NCI-H774 (cell line): ENCODE data around the gene P2RY14.

Experiments used
- DNase-seq: peaks from one replicate; lab custom pipeline; 2025; lab: John Stamatoyannopoulos, UW

P2RY14 gene

DNA sequence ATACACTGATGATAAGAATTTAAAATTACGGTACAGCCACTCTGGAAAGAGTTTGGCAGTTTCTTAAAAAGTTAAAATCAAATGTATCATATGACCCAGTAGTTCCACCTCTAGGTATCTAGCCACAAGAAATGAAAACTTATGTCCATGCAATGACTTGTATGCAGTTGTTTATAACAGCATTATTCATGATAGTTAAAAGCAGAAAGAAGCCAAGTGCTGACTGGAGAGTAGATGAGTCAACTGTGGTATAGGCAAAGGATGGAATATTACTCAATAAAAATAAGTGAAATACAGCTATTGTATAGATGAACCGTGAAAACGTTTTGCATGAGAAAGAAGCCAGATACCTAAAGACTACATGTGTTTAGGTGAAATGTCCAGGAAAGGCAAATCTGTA is 23.4 kb upstream of the P2RY14 start:
- DNase-seq, result no peak

DNA sequence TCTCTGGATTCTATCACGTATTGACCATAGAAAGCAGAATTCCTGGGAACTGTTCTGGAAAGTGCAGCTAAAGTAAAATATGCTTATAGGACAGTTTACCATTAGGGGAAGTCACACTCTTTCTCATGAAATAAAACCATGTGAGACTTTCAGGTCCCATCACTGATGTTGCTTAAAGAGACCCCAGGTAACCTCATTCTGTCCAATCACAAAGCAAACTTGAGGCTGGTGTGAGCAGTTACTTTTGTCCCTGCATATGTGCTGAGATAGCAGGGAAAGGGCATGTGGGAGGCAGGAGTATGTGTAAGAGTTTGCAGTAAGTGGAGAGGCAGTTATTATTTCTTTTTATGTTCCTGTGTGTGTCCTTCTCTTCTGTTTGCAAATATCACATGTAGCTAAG is 22.2 kb upstream of the P2RY14 start:
- DNase-seq, result no peak

DNA sequence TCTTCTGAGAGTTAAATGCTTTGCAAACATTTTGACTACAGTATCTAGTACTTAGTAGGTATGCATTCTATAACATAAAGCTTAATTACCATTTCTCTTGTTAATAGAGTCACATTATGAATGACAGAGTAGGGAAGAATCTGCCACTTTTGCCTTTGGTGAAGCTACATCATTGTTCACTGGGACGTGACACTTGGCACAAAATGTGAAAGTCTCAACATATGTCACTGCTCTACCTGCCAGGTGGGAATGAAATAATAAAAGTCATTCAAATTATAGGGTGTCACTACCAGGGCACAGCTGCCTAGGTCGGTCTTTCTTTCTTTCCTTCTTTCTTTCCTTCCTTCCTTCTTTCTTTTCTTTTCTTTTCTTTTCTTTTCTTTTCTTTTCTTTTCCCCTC is 20.7 kb upstream of the P2RY14 start:
- no peak for DNase-seq

DNA sequence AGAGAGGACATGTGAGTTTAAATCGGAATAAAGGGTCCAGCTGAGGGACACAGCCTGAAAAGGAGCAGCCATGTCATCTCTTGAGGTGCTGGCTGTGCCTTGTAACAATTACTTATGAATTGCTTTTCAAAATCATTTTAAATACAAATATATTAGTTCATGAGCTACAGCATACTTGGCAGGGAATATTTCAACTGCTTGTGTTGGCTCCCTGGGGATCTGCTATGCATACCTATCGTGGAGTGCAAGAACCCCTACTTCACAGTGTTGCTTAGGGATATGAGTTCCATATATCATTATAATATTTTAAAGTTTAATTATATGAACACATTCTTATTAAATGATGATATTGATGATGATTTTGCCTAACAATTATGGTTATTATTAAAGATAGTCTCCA is 19.1 kb upstream of the P2RY14 start:
- no peak for DNase-seq

DNA sequence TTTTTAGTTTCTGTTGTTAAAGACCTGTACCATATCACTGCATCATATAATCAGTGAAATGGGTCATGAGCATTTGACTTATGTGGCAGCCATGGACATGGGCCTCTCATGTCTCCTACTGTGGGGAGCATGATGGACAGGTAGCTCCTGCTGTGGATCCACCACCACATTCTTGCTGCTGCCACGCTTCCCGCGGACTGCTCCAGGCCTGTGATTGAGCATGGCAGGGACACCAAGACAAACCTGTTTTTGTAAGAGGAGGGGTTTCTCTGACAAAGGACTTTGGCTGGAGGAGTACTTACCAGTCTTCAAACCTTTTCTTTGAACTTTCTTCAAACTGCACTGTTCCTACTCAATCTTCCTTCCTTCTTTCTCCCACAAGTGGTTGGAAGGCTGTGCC is 17.9 kb upstream of the P2RY14 start:
- DNase-seq, result no peak

DNA sequence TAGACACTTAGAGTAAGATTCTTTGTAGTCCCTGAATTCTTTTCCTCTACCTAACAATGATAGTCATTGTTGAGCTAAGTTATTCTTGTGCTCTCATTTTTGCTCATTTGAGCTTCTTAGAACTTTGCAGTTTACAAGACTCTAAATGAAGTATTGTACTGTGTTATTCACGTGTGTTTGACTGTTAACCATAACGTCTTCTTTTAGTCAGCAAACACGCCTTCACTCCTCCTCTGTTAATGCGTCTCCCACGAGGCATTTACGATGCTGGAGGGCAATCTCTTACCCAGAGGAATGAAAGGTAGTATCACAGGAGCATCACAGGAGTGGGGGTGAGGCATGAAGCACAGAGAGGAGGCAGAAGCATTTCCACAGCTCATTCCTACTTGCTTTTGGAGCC is 14.8 kb upstream of the P2RY14 start:
- DNase-seq, result no peak

DNA sequence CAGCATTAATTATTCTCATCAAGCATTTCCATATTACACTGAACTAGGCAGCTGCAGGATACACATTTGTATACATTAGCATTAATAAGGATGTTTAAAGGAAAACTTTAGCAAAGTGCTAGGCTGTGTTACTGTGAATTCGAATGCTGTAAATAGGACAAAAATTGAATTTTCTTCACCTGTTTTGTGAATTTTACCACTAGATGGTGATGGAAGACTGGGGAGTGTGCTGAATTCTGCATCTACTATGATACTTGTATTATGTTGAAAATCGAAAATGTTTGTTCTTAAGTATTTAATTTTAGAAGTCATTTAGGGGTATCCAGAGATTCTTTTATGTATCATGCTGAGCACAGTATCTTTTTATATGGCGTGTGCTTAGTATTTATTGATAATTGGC is 12.3 kb upstream of the P2RY14 start:
- no peak for DNase-seq

DNA sequence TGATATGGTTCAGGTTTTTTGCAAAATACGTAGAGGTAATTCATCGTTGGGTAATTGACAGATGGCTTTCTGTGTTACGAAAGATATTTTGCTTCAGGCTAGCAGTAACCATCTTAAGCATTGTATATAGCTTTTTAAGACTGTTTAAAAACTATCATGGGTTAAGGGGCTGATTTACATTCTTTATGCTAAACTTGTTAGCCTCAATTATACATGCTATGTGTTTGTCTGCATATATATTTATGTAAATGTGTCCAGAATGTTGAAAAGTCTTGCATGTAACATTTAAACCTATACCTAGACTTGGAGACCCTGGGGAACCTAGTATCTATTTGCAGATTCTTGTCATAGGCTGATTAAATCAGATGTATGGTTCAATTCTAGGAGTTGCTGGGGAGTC is 11.1 kb upstream of the P2RY14 start:
- DNase-seq, result no peak

DNA sequence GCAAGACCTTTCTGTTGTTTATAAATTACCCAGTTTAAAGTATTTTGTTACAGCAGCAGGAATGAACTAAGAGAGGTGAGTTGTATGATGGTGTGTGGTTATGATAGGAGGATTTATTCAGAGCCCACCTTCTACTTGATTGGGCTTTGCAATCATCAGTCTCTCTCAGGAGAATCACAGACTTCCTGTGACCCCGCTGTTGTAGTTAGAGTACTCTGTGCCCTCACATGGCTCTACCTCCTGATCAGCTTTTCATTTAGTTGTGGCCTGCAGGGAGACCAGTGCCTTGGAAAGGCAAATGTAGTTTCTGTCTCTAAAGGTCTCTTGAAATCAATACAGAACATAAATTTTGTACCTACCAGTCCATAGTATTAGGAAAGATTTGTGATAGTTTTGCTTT is 7.6 kb upstream of the P2RY14 start:
- no peak for DNase-seq

DNA sequence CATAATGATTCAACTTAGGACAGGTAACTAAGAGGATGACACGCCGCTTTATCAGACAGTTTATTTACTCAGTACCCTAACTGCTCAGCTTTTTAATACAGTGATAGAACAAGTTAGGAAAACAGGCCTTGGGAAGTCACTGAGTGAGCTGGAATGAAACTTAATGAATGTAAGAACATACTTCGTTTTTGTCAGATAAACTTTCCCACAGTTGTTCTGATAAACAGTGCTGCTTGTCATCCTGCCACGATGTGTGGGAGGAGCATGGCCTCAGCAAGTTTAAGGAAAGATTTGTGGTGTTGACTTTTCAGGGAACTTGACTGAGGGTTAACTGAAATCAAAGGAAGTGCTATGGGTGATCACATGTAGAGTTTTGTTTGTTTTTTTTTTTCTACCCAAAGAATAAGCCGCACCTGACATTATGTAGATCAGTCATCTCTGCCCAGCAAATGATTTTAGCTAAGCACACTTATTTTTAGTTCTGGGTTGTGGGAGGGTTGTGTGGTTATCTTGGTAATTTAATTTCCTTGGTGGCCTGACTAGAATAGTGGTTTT is 5.6 kb upstream of the P2RY14 start:
- no peak for DNase-seq

DNA sequence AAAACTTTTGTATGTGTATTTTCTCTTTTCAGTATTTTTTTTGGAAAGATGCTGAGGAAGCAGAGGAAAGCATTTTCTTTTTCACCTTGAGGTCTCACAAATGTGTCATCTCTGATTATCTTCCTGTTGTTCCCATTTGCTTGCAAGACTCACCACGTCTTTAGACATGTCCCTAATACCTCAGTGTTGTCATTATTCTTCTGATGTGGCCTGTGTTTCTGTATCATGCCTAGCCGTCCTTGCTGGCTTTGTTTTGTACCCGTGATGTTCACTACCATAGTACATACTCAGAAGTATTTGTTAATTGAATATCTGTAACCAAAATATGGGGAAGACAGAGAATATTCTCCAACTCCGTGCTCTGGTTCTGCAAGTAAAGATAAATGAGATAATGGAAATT is 5.0 kb upstream of the P2RY14 start:
- DNase-seq, result no peak

DNA sequence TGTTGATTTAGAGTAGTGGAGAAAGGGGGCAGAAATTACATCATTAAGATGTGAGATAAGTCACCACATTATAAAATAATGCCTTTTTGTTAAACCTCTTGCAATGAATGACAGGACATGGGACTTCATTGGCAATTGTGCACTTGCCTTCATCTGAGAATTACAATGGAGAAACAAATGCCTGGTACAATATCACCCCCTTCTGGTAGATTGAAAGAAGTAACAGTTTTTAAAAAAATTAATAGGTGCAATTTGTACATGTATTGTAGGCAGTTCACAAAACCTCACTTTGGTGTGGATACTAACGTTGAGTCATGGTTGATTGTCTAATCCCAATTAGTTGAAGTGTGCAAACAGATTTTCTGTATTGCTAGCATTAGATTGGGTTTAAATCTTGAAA is 4.6 kb upstream of the P2RY14 start:
- DNase-seq, result peak; percentile 43

DNA sequence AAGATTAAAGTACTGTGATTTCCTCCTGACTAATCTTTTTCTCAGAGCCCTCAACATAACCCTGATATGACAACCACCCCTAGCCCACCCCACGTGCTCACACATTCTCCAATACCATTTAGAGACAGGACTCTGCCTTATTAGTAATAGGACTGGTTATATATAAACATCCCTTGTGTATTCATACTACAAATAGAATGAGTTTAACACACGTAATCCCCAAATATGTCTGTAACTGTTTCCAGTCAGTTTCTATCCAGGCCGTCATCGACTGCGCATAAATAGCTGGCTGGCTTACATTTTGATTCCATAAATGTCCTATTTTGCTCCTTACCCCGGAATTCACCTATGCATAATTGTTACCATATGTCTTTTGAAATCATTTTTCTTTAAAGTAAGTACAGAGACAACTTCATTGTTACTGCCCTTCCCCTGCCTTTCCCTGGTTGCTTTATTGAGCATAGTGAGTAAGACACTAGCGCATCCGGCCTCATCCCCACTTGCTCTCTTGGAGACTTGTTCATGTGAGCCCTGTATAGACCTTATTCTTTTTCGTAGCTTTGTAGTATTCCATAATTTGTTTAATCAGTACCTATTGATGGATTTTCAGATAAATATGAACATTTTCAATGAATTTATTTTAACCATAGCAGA is 3.5 kb upstream of the P2RY14 start:
- DNase-seq, result no peak

DNA sequence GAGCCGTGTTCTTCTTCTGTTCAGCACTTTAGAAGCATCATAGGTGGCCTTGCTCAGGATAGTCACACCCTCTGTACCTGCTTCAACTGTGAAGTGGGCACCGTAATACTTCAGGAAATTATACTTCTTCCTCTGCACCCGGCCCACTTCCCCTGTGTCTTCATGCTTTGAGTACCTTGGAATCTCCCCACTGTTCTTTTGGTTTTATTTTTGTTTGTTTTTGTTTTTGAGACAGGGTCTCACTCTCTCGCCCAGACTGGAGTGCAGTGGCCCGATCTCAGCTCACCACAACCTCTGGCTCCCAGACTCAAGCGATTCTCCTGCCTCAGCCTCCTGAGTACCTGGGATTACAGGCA is 1.7 kb downstream of the P2RY14 start:
- DNase-seq, result no peak

DNA sequence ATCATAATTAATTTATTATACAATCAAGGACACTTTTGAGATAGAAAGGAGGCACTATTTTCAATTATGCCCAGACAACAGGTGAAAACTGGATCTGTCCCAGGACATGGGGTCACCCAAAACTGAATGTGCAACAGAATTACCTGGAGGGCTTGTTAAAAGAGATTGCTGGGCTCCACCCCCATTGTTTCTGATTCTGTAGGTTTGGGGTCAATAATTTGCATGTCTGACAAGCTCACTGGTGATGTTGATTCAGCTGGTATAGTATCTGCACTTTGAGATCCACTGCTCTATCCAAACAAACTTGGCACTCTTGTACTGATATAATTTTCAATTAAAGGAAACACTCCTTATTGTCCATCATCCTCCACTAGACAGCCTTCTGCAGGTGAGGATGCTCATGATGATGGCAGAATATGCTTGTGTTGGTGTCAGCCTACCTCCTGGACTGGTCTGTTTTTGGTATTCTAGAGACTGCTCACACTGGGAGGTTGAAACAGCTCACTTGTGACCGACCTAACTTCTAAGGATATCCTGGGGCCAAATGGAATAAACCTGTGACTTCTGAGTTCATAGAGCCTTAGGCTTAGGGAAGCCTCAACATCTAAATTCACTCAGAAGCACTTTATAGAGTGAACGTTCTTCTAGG is 2.2 kb downstream of the P2RY14 start:
- no peak for DNase-seq

DNA sequence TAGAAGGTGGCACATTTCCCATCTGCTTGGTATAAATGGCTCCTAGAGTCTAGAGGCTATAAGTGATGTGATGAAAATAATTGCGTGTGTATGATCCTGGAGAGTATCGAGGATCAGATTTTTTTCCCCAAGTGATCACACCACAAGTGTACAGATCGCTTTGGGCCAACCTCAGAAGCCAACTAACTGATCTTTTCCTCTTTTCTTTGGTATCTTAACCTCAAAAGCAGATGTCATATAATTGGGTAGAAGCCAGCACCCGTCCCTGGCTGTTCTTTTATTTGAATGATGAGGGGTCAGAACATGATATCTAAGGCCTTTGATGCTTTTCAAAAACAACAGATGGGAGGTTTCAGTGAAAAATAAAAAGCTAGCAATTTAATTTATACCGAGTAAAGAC is 3.3 kb downstream of the P2RY14 start:
- DNase-seq, result no peak

DNA sequence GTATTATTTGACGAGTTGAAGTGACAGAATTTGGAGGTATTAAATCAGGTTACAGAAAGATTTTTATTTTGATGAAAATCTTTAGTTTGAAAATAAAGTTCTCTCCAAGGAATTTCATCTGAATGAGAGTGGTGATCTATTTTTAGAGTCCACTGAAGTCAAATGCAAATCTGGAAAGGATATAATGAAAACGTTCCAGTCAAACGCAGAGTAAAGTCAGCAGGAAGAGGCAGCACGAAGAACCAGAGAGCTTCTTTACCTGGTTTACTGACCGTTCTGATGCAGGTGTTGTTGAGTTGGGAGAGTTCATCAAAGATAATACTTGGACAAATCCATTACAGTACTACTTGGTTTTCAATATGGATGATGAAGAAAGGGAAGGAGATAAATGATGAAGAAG is 8.7 kb downstream of the P2RY14 start:
- no peak for DNase-seq

DNA sequence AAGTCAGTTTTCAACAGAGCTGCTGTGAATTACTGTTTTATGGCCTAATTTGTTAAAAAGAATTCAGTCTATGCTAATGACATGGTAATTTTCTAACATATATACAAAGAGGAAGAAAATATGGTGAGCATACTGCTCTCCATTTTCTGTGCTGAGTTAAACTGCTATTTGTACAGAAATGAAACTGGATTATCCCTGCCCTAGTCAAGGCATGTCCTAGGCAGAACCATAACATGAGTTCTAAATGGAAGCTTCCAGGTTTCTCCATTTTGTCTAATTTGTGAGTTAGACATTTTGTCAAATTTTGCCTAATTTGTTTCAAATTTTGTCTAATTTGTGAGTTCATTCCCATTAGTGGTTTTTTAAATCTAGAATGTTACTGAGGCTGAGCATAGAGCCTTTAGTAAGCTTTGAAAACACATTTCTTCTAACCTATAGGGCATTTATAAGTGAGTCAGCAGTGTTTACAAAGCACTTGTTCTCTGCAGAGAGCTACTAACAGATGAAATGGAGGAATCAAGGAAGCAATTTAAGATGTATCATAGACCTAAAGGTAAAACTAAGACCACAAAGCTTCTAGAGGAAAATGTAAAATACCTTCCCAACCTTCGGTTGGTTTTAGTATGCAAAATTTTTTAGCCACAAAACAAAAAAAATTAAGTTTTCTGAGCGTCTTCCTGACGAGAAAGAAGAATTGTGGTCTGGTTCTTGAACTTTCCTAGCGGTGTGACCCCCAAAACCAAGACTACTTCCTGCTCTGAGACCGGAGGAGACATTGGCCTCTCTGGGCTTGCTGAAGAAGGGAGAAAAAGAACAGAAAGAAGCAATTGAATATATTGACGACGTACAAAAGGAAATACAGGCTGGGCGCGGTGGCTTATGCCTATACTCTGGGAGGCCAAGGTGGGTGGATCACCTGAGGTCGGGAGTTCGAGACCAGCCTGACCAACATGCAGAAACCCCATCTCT is 9.8 kb downstream of the P2RY14 start:
- DNase-seq, result no peak

DNA sequence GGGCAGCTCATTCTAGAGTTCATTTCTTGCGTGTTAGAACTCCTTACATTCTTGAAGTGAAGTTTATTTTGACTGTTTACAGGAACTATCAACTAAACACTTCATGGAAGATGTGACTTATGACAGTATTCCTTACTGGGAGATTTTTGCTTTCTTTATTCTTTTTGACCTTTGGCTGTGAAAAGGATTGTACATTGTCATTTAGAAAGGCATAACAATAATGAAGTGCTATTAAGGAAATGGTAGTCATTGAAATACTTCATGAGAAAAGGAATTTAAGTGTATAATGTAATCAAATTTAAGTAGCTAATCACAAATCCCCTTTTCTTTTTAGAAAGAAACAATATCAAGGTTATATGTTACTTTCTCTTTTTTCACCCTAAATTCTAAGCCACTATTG is 11.3 kb downstream of the P2RY14 start:
- no peak for DNase-seq

DNA sequence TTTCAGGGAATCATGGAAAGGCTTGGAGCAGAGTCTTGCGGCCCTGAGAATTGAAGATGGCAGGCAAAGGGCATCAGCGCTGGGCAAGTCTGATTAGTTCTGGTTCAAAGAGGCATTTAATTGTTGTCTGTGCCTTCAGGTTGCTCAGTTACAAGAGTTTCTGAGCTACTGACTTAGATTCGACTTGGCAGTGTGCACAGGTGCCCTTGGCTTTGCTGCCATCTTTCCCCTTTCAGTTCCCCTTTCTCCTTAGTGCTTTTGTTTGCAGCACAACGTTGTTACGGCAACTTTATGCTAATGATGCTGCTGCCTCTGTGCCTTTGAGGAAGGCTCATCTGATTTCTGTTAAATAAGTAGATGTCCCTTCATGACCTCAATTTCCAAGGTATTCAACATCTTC is 12.5 kb downstream of the P2RY14 start:
- no peak for DNase-seq

DNA sequence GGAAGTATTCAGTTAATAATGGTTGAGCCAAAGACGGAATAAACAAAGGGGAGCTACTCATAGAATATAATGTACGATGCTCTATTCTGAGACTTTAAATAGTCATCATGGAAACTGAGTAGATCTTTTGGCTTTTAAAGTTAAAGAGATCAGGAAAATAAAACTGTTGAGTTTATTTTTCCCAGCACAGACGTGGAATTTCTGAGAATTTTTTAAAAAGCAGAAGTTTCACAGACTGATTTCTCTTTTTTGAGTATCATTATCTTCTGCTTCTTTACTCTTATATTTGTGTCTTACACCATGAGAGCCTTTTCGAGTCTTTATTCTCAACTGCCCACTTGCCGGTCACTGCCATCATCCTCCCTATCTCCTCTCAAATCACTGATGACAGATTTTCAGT is 13.2 kb downstream of the P2RY14 start:
- no peak for DNase-seq

DNA sequence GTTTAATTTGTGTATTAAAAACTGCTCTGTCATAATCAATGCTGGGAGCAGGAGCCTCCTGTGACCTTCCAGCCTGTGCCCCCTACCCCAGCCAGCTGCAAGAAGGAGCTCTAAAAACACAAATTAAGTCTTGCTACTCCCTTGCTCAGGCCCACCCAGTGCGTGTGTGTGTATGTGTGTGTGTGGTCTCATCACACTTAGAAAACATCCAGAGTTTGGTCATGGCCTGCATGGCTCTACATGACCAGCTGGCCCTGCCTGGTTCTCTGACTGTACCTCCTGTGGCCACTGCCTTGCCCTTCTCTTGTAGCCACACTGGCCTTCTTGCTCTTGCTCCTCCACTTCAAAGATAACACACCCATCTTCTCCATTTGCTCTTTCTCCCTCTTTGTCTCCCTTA is 13.7 kb downstream of the P2RY14 start:
- DNase-seq, result no peak
